HG02571 (cell line): ENCODE measurements around the gene ST7.

Source experiments
- ATAC-seq: cut with Tn5 transposase; IDR thresholded peaks from one replicate; pipeline ENCODE4 v1.9.1; 2021; ENCODE audit warnings: mild to moderate bottlenecking, moderate library complexity; ENCODE audit not compliant: unreplicated experiment

ST7 gene

GRCh38 chr7:117086788-117087187 is 133.5 kb downstream of the ST7 start:
- ATAC-seq, result no peak

GRCh38 chr7:117087639-117088396 is 134.5 kb downstream of the ST7 start:
- no peak for ATAC-seq

GRCh38 chr7:117088623-117089194 is 135.4 kb downstream of the ST7 start:
- ATAC-seq, result no peak

GRCh38 chr7:117090791-117091190 is 137.5 kb downstream of the ST7 start:
- ATAC-seq, result no peak

GRCh38 chr7:117091721-117092120 is 138.4 kb downstream of the ST7 start:
- no peak for ATAC-seq

- no peak for ATAC-seq
These were observed 139.5 kb downstream of the ST7 start for GRCh38 chr7:117092785-117093184.

GRCh38 chr7:117094457-117094856 is 141.2 kb downstream of the ST7 start:
- ATAC-seq, result no peak

- ATAC-seq, result no peak
These were observed 141.8 kb downstream of the ST7 start for GRCh38 chr7:117095055-117095454.

GRCh38 chr7:117096330-117096729 is 143.0 kb downstream of the ST7 start:
- no peak for ATAC-seq

GRCh38 chr7:117096942-117097341 is 143.6 kb downstream of the ST7 start:
- no peak for ATAC-seq

GRCh38 chr7:117097860-117098259 is 144.6 kb downstream of the ST7 start:
- ATAC-seq, result no peak

- ATAC-seq, result no peak
These were observed 145.2 kb downstream of the ST7 start for GRCh38 chr7:117098457-117098856.

GRCh38 chr7:117101026-117101425 is 147.7 kb downstream of the ST7 start:
- no peak for ATAC-seq

- peak; percentile 98 for ATAC-seq
These were observed 157.4 kb downstream of the ST7 start for GRCh38 chr7:117110480-117111315.

GRCh38 chr7:117111535-117111934 is 158.2 kb downstream of the ST7 start:
- no peak for ATAC-seq

GRCh38 chr7:117112640-117113039 is 159.3 kb downstream of the ST7 start:
- no peak for ATAC-seq

- ATAC-seq, result no peak
These were observed 160.6 kb downstream of the ST7 start for GRCh38 chr7:117113871-117114270.

GRCh38 chr7:117114272-117114671 is 161.0 kb downstream of the ST7 start:
- ATAC-seq, result no peak

- no peak for ATAC-seq
These were observed 162.9 kb downstream of the ST7 start for GRCh38 chr7:117116211-117116610.

GRCh38 chr7:117117172-117117571 is 163.9 kb downstream of the ST7 start:
- no peak for ATAC-seq

GRCh38 chr7:117118579-117119180 is 165.4 kb downstream of the ST7 start:
- no peak for ATAC-seq
